ENCODE results near the gene ABCB9.
"Not testable (repeated sequence)": the region's sequence is repeated elsewhere in the genome, so short reads cannot be mapped to it uniquely, and the experiment has no call there.

ABCB9 gene

GRCh38 chr12:122965851-122966742 is at the start of gene ABCB9:
ABCB9 (minus strand) TSS chr12:122966463; CDS start chr12:122960235, 6,228 bp downstream.
- DNase-seq, result peak; percentile 92 to 96

GRCh38 chr12:123014473-123014872 is 48.2 kb upstream of the ABCB9 start:
- DNase-seq, result not testable (repeated sequence)

- no peak for DNase-seq
These were observed 47.2 kb upstream of the ABCB9 start for GRCh38 chr12:123013185-123014095.

GRCh38 chr12:123011701-123012100 is 45.4 kb upstream of the ABCB9 start:
- DNase-seq, result no peak

GRCh38 chr12:123010681-123011080 is 44.4 kb upstream of the ABCB9 start:
- no peak for DNase-seq

GRCh38 chr12:123010110-123010509 is 43.8 kb upstream of the ABCB9 start:
- no peak for DNase-seq

- DNase-seq, result no peak
These were observed 40.7 kb upstream of the ABCB9 start for GRCh38 chr12:123006977-123007376.

- no peak for DNase-seq
These were observed 38.9 kb upstream of the ABCB9 start for GRCh38 chr12:123005081-123005626.

- no peak for DNase-seq
These were observed 38.0 kb upstream of the ABCB9 start for GRCh38 chr12:123004287-123004686.

GRCh38 chr12:123003257-123003656 is 37.0 kb upstream of the ABCB9 start:
- no peak for DNase-seq

- DNase-seq, result no peak
These were observed 35.2 kb upstream of the ABCB9 start for GRCh38 chr12:123001464-123001863.

- DNase-seq, result no peak
These were observed 34.3 kb upstream of the ABCB9 start for GRCh38 chr12:123000578-123000977.

- no peak for DNase-seq
These were observed 33.7 kb upstream of the ABCB9 start for GRCh38 chr12:122999986-123000420.

- DNase-seq, result no peak
These were observed 33.1 kb upstream of the ABCB9 start for GRCh38 chr12:122999196-122999946.

- DNase-seq, result no peak
These were observed 32.1 kb upstream of the ABCB9 start for GRCh38 chr12:122998316-122998715.

- DNase-seq, result no peak
These were observed 31.3 kb upstream of the ABCB9 start for GRCh38 chr12:122997343-122998250.

- no peak for DNase-seq
These were observed 30.5 kb upstream of the ABCB9 start for GRCh38 chr12:122996621-122997342.

GRCh38 chr12:122996188-122996601 is 29.9 kb upstream of the ABCB9 start:
- DNase-seq, result no peak

- DNase-seq, result no peak
These were observed 29.4 kb upstream of the ABCB9 start for GRCh38 chr12:122995503-122996187.
